ENCODE data around the gene RAN.
"Not testable (repeated sequence)": the region's sequence is repeated elsewhere in the genome, so short reads cannot be mapped to it uniquely, and the experiment has no call there.

RAN gene

GRCh38 chr12:130849561-130850417, 22.1 kb upstream of the RAN start:
- DNase-seq (ENCODE audit: low read depth, low spot score), result no peak

GRCh38 chr12:130850418-130851021, 21.3 kb upstream of the RAN start:
- DNase-seq (ENCODE audit: low read depth, low spot score), result no peak

GRCh38 chr12:130856088-130856487, 15.8 kb upstream of the RAN start:
- no peak for DNase-seq (ENCODE audit: low read depth, low spot score)

GRCh38 chr12:130858084-130858483, 13.8 kb upstream of the RAN start:
- no peak for DNase-seq (ENCODE audit: low read depth, low spot score)

- DNase-seq (ENCODE audit: low read depth, low spot score), result no peak
Observed at GRCh38 chr12:130859161-130859560, 12.7 kb upstream of the RAN start.

GRCh38 chr12:130860311-130860710, 11.6 kb upstream of the RAN start:
- no peak for DNase-seq (ENCODE audit: low read depth, low spot score)

GRCh38 chr12:130862161-130862560, 9.7 kb upstream of the RAN start:
- DNase-seq (ENCODE audit: low read depth, low spot score), result no peak

GRCh38 chr12:130862771-130863170, 9.1 kb upstream of the RAN start:
- not testable (repeated sequence) for DNase-seq (ENCODE audit: low read depth, low spot score)

- DNase-seq (ENCODE audit: low read depth, low spot score), result no peak
Observed at GRCh38 chr12:130863298-130863697, 8.6 kb upstream of the RAN start.

GRCh38 chr12:130868412-130868811, 3.5 kb upstream of the RAN start:
- no peak for DNase-seq (ENCODE audit: low read depth, low spot score)

GRCh38 chr12:130870442-130871285, 1.2 kb upstream of the RAN start:
- peak; percentile 37 for DNase-seq (ENCODE audit: low read depth, low spot score)

GRCh38 chr12:130872179-130873096, 572 bp downstream of the RAN start:
- DNase-seq (ENCODE audit: low read depth, low spot score), result peak; percentile 7

GRCh38 chr12:130873106-130873795, 1.4 kb downstream of the RAN start:
- no peak for DNase-seq (ENCODE audit: low read depth, low spot score)

GRCh38 chr12:130873825-130874224, 2.0 kb downstream of the RAN start:
- DNase-seq (ENCODE audit: low read depth, low spot score), result no peak

- no peak for DNase-seq (ENCODE audit: low read depth, low spot score)
Observed at GRCh38 chr12:130874696-130875095, 2.8 kb downstream of the RAN start.

GRCh38 chr12:130875193-130875592, 3.3 kb downstream of the RAN start:
- no peak for DNase-seq (ENCODE audit: low read depth, low spot score)

- DNase-seq (ENCODE audit: low read depth, low spot score), result not testable (repeated sequence)
Observed at GRCh38 chr12:130875708-130876107, 3.8 kb downstream of the RAN start.

GRCh38 chr12:130876297-130876696, 4.4 kb downstream of the RAN start:
- no peak for DNase-seq (ENCODE audit: low read depth, low spot score)

GRCh38 chr12:130876758-130877157, 4.9 kb downstream of the RAN start:
- DNase-seq (ENCODE audit: low read depth, low spot score), result no peak

- no peak for DNase-seq (ENCODE audit: low read depth, low spot score)
Observed at GRCh38 chr12:130877333-130877732, 5.5 kb downstream of the RAN start.
